GM12878 (cell line): ENCODE measurements around the gene TECPR1. TPM values are rescaled to one million over a fixed set of nuclear protein-coding genes. Genes with fewer than 3 reads are reported as not detected.

ENCODE experiments used
- ATAC-seq: fragments of 200-7000 bp; cut with Tn5 transposase; 3 replicates; pipeline ENCODE4 v1.9.1; 2020; ENCODE audit warnings: mild to moderate bottlenecking, moderate library complexity
- BruUV-seq: library from RNA; stranded (reverse); fragments of 400-500 nt; replicated peaks from 2 replicates; lab custom pipeline; 2021; lab: Mats Ljungman, UMichigan
- CTCF ChIA-PET: fragments of 300-600 bp; sonication (Branson Sonifier 250); formaldehyde crosslinking; extraction: SDS; loops from one replicate; lab custom pipeline; 2021; ENCODE audit warnings: inconsistent platforms; lab: Yijun Ruan, JAX
- POLR2A ChIA-PET: fragments of 350-600 bp; formaldehyde crosslinking; extraction: SDS; loops from one replicate; lab custom pipeline; 2021; ENCODE audit warnings: inconsistent platforms; lab: Charles Lee
- RAD21 ChIA-PET: fragments of 300-600 bp; sonication (Branson Sonifier 250); formaldehyde crosslinking; loops from one replicate; lab custom pipeline; 2023; ENCODE audit warnings: antibody characterized with exemption; ENCODE audit not compliant: unreplicated experiment; lab: Charles Lee
- SMC1A ChIA-PET: fragments of 300-600 bp; sonication (Branson Sonifier 250); formaldehyde crosslinking; loops from one replicate; lab custom pipeline; 2023; ENCODE audit not compliant: unreplicated experiment, uncharacterized antibody; lab: Charles Lee
- DNase-seq: peaks from one replicate; pipeline ENCODE4 v3.0.0-alpha.2; 2011; ENCODE audit warnings: low read depth, low spot score
- FAIRE-seq: peaks from 3 replicates; lab custom pipeline; 2011; peaks lifted over from hg19 to GRCh38; lab: Jason Lieb, UNC
- H2AFZ ChIP-seq: 2 replicates; pipeline ENCODE4 v1.6.0; 2011; ENCODE audit warnings: low read depth, low read length, control low read depth; ENCODE audit not compliant: control insufficient read depth
- H3K27ac ChIP-seq: 2 replicates; pipeline ENCODE4 v1.5.1; 2011; ENCODE audit warnings: control low read depth; ENCODE audit not compliant: control insufficient read depth, insufficient read depth
- H3K27me3 ChIP-seq, 2 experiments: replicated peaks in 1 of 2; 2 replicates each; pipeline versions ENCODE4 v1.6.0 to v1.6.1; 2011; ENCODE audit warnings: low read length in 1 of 2; ENCODE audit not compliant: control insufficient read depth in 2 of 2, insufficient read depth in 2 of 2
- H3K36me3 ChIP-seq, 2 experiments: 2 replicates each; pipeline ENCODE4 v1.5.1; 2011; ENCODE audit warnings: low read length in 1 of 2; ENCODE audit not compliant: control insufficient read depth in 2 of 2, insufficient read depth in 2 of 2
- H3K4me1 ChIP-seq: 2 replicates; pipeline ENCODE4 v1.6.1; 2011; ENCODE audit warnings: mild to moderate bottlenecking, low read length, moderate library complexity, mixed read lengths; ENCODE audit not compliant: control insufficient read depth, insufficient read depth
- H3K4me2 ChIP-seq: 2 replicates; pipeline ENCODE4 v1.6.0; 2011; ENCODE audit warnings: control low read depth; ENCODE audit not compliant: control insufficient read depth, insufficient read depth
- H3K4me3 ChIP-seq: fragments of 200-600 bp; sonication (generic); 2 replicates; pipeline ENCODE4 v1.5.1; 2016
- H3K79me2 ChIP-seq: 2 replicates; pipeline ENCODE4 v1.6.0; 2011; ENCODE audit warnings: low read length; ENCODE audit not compliant: control insufficient read depth, insufficient read depth
- H3K9ac ChIP-seq: 2 replicates; pipeline ENCODE4 v1.8.0; 2011; ENCODE audit warnings: low read length, control low read depth, mixed read lengths; ENCODE audit not compliant: control insufficient read depth, insufficient read depth
- H3K9me3 ChIP-seq: replicated peaks from 3 replicates; pipeline ENCODE4 v1.5.1; 2011; ENCODE audit warnings: mild to moderate bottlenecking, low read length; ENCODE audit not compliant: control insufficient read depth, insufficient read depth
- H4K20me1 ChIP-seq: 2 replicates; pipeline ENCODE4 v1.6.0; 2011; ENCODE audit not compliant: control insufficient read depth, insufficient read depth
- BACH1 ChIP-seq: fragments of 450-650 bp; IDR thresholded peaks from 2 replicates; pipeline ENCODE4 v1.6.1; 2017; ENCODE audit warnings: mild to moderate bottlenecking, borderline replicate concordance
- CREM ChIP-seq: IDR thresholded peaks from 2 replicates; pipeline ENCODE4 v1.6.1; 2014; ENCODE audit warnings: antibody characterized with exemption, low read depth
- DPF2 ChIP-seq: fragments of 450-650 bp; IDR thresholded peaks from 2 replicates; pipeline ENCODE4 v1.6.1; 2017; ENCODE audit warnings: mild to moderate bottlenecking
- ETV6 ChIP-seq, 2 experiments: fragments of 450-650 bp in 1 of 2; IDR thresholded peaks in 1 of 2; conservative IDR thresholded peaks in 1 of 2; 2 replicates each; pipeline ENCODE4 v1.6.1; 2014; ENCODE audit warnings: antibody characterized with exemption in 1 of 2, borderline replicate concordance in 1 of 2, low read depth in 1 of 2, mild to moderate bottlenecking in 1 of 2, moderate library complexity in 1 of 2
- KAT2A ChIP-seq: conservative IDR thresholded peaks from 2 replicates; pipeline ENCODE4 v1.6.1; 2011; ENCODE audit warnings: low read depth, low read length; ENCODE audit not compliant: control insufficient read depth
- MEF2B ChIP-seq: fragments of 450-650 bp; IDR thresholded peaks from 2 replicates; pipeline ENCODE4 v1.6.1; 2018; ENCODE audit warnings: mild to moderate bottlenecking, moderate library complexity; ENCODE audit not compliant: partially characterized antibody, poor library complexity, severe bottlenecking
- SIN3A ChIP-seq: IDR thresholded peaks from 2 replicates; pipeline ENCODE4 v1.6.1; 2012; ENCODE audit warnings: low read depth, low read length, improper control_type of control experiment
- TCF7 ChIP-seq: IDR thresholded peaks from 2 replicates; pipeline ENCODE4 v1.6.1; 2014; ENCODE audit warnings: antibody characterized with exemption, borderline replicate concordance
- ZNF274 ChIP-seq: IDR thresholded peaks from one replicate; pipeline ENCODE4 v1.8.0; 2011; ENCODE audit not compliant: insufficient read length, insufficient read depth
- WGBS: methylation state at CpG from one replicate; pipeline ENCODE4 v1.1.6; 2016; ENCODE audit warnings: low lambda C conversion rate; ENCODE audit not compliant: insufficient replicate concordance, insufficient coverage; ENCODE audit errors: missing lambda C conversion rate; 5-methylcytosine and 5-hydroxymethylcytosine counted together
- in situ Hi-C: fragments of 300-500 bp; cut with MboI; formaldehyde crosslinking; loops from 9 replicates; pipeline ENCODE4 v1.14.3; 2018; ENCODE audit warnings: mixed read lengths
- intact Hi-C: fragments of 100-400 bp; cut with micrococcal nuclease; formaldehyde crosslinking; loops from one replicate; pipeline ENCODE4 v1.14.2; 2022; ENCODE audit not compliant: unreplicated experiment
- polyA plus RNA-seq, 11 experiments: library from polyadenylated mRNA; depleted of rRNA in 4 of 11; unstranded in 6 of 11; stranded (reverse) in 5 of 11; fragments of >200 nt; fragmentation: Nextera tagmentation in 4 of 11; fragmentation: Illumina TruSeq in 1 of 11; extraction: Ambion mirVana in 4 of 11; extraction: Trizol in 1 of 11; gene quantifications; 1 replicate in 1 of 11; 2 replicates in 10 of 11; pipeline versions ENCODE4 v1.2.1 to v1.2.3, GENCODE V29; 2011 to 2016; ENCODE audit warnings: inconsistent platforms in 2 of 11, missing spikeins in 2 of 11, low read depth in 1 of 11
- total RNA-seq, 4 experiments: library from RNA; depleted of rRNA in 3 of 4; stranded (reverse); fragments of >200 nt in 3 of 4; fragmentation: Illumina TruSeq in 1 of 4; extraction: Trizol in 1 of 4; gene quantifications; 2 replicates each; pipeline versions ENCODE4 v1.2.1 to v1.2.3, GENCODE V29; 2013 to 2021
- TF ChIP-seq, protein P1 (sequence below): fragments of 450-650 bp; IDR thresholded peaks from 2 replicates; pipeline ENCODE4 v1.6.1; 2017; ENCODE audit warnings: mild to moderate bottlenecking, moderate library complexity
- TF ChIP-seq, protein P2 (sequence below): IDR thresholded peaks from 2 replicates; pipeline ENCODE4 v1.6.1; 2011; ENCODE audit warnings: mild to moderate bottlenecking, low read depth, low read length, moderate library complexity; ENCODE audit not compliant: insufficient replicate concordance

Gene TECPR1
- total and polyA plus RNA-seq, 10 of the 15 experiments (the other 5 are each of a cell fraction or from before 2014, with no cell fraction given), result 0.26 to 16.8 (median 4.2) TPM

DNA sequence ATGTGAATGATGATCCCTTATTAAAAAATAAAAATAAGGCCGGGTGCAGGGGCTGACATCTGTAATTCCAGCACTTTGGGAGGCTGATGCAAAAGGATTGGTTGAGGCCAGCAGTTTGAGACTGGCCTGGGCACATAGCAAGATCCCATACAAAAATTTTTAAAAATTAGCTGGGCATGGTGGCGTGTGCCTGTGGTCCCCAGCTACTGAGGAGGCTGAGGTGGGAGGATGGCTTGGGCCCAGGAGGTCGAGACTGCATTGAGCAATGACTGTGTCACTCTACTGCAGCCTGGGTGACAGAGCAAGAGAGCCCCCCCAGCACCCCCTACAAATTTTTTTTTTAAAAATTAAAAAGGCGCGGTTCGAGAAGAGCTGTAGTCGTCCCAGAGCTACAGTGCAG is 28.3 kb upstream of the TECPR1 start (continued):
- TF ChIP-seq ZNF274 (no peak), CREM (no peak)

DNA sequence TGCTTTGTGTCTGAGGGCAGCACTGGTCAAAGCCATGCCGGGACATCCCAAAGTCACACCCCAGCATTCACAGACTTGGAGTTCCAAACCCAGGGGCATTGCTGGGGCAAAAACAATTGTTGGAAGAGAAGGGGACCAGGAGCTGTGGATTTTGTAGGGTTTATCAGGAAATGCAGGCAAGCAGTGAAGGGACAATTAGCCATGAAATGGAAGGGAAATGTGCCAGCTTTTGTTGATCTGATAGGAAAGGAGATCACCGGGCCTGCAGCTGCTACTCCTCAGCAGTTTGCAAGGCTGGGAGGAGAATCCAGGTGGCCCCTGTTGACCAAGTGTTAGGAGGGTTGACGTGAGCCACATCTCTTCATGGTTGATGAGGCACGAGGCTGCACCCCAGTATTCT is 26.9 kb upstream of the TECPR1 start:
- CTCF ChIA-PET, result interaction anchor here (0.9 kb wide), 1 partner anchor 123 kb away, joined by 3 read pairs; no protein-coding TSS in a partner anchor
- POLR2A ChIA-PET, result interaction anchor here (1.5 kb wide), 1 partner anchor 26 kb away, joined by 3 read pairs; no protein-coding TSS in a partner anchor
- SMC1A ChIA-PET, result no interaction called here
- WGBS, result 45% methylated on average over 4 of the region's 4 CpGs
- Histone ChIP-seq H3K27me3 (no peaks in the 10 kb centered on the region), H3K27ac (no peak overlapping the region), H2AFZ (no peak overlapping the region), H4K20me1 (no peaks in the 10 kb centered on the region; the same call in 1 of the 2 replicates), H3K4me1 (peaks cover 8% of the 10 kb centered on the region), H3K4me3 (no peak overlapping the region), H3K4me2 (no peak overlapping the region), H3K9me3 (no peaks in the 10 kb centered on the region), H3K9ac (no peak overlapping the region), H3K79me2 (peaks cover 2% of the 10 kb centered on the region; the same call in 1 of the 2 replicates), H3K36me3 (no peaks in the 10 kb centered on the region; a peak in 1 of 4 replicates)
- TF ChIP-seq DPF2, result no peak
- TF ChIP-seq BACH1, result no peak
- no peak for TF ChIP-seq SIN3A
- ATAC-seq (no peak), DNase-seq (no peak), FAIRE-seq (no peak)
- in situ Hi-C loops, result no loop called here
- intact Hi-C loops, result no loop called here
- BruUV-seq, result no TSS peak
- RAD21 ChIA-PET, result no interaction called here

DNA sequence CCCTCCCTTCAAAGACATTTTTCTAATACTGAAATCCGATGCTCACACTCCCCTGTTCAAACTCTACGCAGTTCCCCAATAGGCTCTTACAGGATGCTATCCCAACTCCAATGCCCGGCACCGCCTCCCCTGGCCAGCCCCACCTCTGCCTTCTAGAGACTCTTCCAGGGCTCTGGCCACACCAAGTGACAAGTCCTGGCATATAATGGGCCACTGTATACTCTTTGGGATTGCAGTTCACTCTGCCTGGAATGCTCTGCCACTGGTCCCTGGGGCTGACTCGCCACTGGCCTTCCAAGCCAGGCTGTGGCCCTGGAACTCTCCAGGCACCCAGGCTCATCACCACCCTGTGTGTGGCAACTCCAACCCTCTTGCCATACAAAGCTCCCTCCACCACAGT is 26.4 kb upstream of the TECPR1 start:
- WGBS, result 91% methylated on average over 5 of the region's 5 CpGs
- BruUV-seq, result no TSS peak
- in situ Hi-C loops, result no loop called here
- TF ChIP-seq KAT2A (no peak), TCF7 (no peak), MEF2B (no peak), ETV6 (conservative IDR thresholded peaks at IDR 0.05 in 1 of 2, IDR thresholded peaks at IDR 0.05 in 1 of 2; ENCODE audit: borderline replicate concordance in 1 of 2, low read depth in 1 of 2) (no peak)
- TF ChIP-seq, protein P1, sequence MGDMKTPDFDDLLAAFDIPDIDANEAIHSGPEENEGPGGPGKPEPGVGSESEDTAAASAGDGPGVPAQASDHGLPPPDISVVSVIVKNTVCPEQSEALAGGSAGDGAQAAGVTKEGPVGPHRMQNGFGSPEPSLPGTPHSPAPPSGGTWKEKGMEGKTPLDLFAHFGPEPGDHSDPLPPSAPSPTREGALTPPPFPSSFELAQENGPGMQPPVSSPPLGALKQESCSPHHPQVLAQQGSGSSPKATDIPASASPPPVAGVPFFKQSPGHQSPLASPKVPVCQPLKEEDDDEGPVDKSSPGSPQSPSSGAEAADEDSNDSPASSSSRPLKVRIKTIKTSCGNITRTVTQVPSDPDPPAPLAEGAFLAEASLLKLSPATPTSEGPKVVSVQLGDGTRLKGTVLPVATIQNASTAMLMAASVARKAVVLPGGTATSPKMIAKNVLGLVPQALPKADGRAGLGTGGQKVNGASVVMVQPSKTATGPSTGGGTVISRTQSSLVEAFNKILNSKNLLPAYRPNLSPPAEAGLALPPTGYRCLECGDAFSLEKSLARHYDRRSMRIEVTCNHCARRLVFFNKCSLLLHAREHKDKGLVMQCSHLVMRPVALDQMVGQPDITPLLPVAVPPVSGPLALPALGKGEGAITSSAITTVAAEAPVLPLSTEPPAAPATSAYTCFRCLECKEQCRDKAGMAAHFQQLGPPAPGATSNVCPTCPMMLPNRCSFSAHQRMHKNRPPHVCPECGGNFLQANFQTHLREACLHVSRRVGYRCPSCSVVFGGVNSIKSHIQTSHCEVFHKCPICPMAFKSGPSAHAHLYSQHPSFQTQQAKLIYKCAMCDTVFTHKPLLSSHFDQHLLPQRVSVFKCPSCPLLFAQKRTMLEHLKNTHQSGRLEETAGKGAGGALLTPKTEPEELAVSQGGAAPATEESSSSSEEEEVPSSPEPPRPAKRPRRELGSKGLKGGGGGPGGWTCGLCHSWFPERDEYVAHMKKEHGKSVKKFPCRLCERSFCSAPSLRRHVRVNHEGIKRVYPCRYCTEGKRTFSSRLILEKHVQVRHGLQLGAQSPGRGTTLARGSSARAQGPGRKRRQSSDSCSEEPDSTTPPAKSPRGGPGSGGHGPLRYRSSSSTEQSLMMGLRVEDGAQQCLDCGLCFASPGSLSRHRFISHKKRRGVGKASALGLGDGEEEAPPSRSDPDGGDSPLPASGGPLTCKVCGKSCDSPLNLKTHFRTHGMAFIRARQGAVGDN, result no peak
- TF ChIP-seq, protein P2, sequence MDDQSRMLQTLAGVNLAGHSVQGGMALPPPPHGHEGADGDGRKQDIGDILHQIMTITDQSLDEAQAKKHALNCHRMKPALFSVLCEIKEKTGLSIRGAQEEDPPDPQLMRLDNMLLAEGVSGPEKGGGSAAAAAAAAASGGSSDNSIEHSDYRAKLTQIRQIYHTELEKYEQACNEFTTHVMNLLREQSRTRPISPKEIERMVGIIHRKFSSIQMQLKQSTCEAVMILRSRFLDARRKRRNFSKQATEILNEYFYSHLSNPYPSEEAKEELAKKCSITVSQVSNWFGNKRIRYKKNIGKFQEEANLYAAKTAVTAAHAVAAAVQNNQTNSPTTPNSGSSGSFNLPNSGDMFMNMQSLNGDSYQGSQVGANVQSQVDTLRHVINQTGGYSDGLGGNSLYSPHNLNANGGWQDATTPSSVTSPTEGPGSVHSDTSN, result no peak

More for the DNA sequence above, 26.4 kb upstream of the TECPR1 start:
- ChIA-PET RAD21 (no interaction called here), POLR2A (interaction anchor here (0.7 to 1.5 kb wide), 2 partner anchors 25 to 27 kb away, joined by 3 to 4 read pairs; no protein-coding TSS in a partner anchor), CTCF (interaction anchor here (0.9 kb wide), 1 partner anchor 123 kb away, joined by 3 read pairs; no protein-coding TSS in a partner anchor), SMC1A (no interaction called here)
- DNase-seq (no peak), FAIRE-seq (no peak), ATAC-seq (no peak)
- Histone ChIP-seq H2AFZ (no peak overlapping the region), H3K4me3 (no peak overlapping the region), H3K4me1 (peaks cover 8% of the 10 kb centered on the region), H3K27ac (no peak overlapping the region), H3K27me3 (no peaks in the 10 kb centered on the region), H3K79me2 (peaks cover 2% of the 10 kb centered on the region; the same call in 1 of the 2 replicates), H4K20me1 (no peaks in the 10 kb centered on the region; the same call in 1 of the 2 replicates), H3K9me3 (no peaks in the 10 kb centered on the region), H3K9ac (no peak overlapping the region), H3K36me3 (no peaks in the 10 kb centered on the region; a peak in 1 of 4 replicates), H3K4me2 (no peak overlapping the region)
- intact Hi-C loops, result no loop called here
